ENCODE data around the gene VPS13C.

Gene VPS13C

GRCh38 chr15:62107571-62108121, 47.4 kb upstream of the VPS13C start:
- Histone ChIP-seq H3K4me1 (ENCODE audit: control insufficient read depth, low read length) (peaks cover 7% of the 10 kb centered on the region), H3K27me3 (ENCODE audit: control insufficient read depth, low read length) (peaks cover 11% of the 10 kb centered on the region), H3K27ac (ENCODE audit: low read depth, low read length) (no peak overlapping the region), H3F3A (ENCODE audit: control insufficient read depth, insufficient read depth) (no peaks in the 10 kb centered on the region), H3K9me3 (ENCODE audit: control insufficient read depth, insufficient read depth, low read length) (no peaks in the 10 kb centered on the region), H3K4me3 (ENCODE audit: low read length) (no peak overlapping the region), H3K79me2 (ENCODE audit: control insufficient read depth, low read length) (no peaks in the 10 kb centered on the region), H3K36me3 (ENCODE audit: control insufficient read depth, low read length) (no peaks in the 10 kb centered on the region), H3K4me2 (ENCODE audit: low read length) (no peak overlapping the region), H4K20me1 (ENCODE audit: control insufficient read depth, insufficient read depth, low read depth, low read length) (no peaks in the 10 kb centered on the region), H3K9me2 (replicated peaks; ENCODE audit: control insufficient read depth, low read length) (no peaks in the 10 kb centered on the region)
- TF ChIP-seq CTCF (IDR thresholded peaks at IDR 0.05; ENCODE audit: low read depth, low read length, poor library complexity, severe bottlenecking) = no peak
- no peak for TF ChIP-seq EZH2phosphoT487 (IDR thresholded peaks at IDR 0.05; ENCODE audit: borderline replicate concordance, low read length)

DNA sequence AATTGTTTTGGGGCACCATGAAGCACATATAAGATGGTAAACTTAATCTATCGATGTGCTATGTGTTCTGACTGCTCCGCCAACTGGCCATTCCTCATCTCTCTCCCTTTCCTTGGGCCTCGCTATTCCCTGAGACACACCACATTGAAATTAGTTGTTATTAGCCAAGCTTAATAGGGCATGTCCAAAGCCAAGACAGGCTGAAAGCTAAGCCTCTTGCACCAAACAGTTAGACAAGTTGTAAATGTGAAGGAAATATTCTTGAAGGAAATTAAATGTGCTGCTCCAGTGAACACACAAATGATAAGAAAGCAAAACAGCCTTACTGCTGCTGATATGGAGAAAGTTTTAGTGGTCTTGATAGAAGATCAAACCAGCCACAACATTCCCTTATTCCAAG, 45.8 kb upstream of the VPS13C start:
- TF ChIP-seq CTCF (IDR thresholded peaks at IDR 0.05; ENCODE audit: low read depth, low read length, poor library complexity, severe bottlenecking) (no peak), EZH2phosphoT487 (IDR thresholded peaks at IDR 0.05; ENCODE audit: borderline replicate concordance, low read length) (no peak)
- Histone ChIP-seq H3K4me2 (ENCODE audit: low read length) (no peak overlapping the region), H3K79me2 (ENCODE audit: control insufficient read depth, low read length) (no peaks in the 10 kb centered on the region), H3K36me3 (ENCODE audit: control insufficient read depth, low read length) (no peaks in the 10 kb centered on the region), H3K27ac (ENCODE audit: low read depth, low read length) (no peak overlapping the region), H3K4me1 (ENCODE audit: control insufficient read depth, low read length) (peaks cover 7% of the 10 kb centered on the region), H3F3A (ENCODE audit: control insufficient read depth, insufficient read depth) (no peaks in the 10 kb centered on the region), H3K9me3 (ENCODE audit: control insufficient read depth, insufficient read depth, low read length) (no peaks in the 10 kb centered on the region), H3K4me3 (ENCODE audit: low read length) (no peak overlapping the region), H3K9me2 (replicated peaks; ENCODE audit: control insufficient read depth, low read length) (no peaks in the 10 kb centered on the region), H4K20me1 (ENCODE audit: control insufficient read depth, insufficient read depth, low read depth, low read length) (no peaks in the 10 kb centered on the region), H3K27me3 (ENCODE audit: control insufficient read depth, low read length) (peaks cover 11% of the 10 kb centered on the region)

- no peaks in the 10 kb centered on the region for H4K20me1 ChIP-seq (ENCODE audit: control insufficient read depth, insufficient read depth, low read depth, low read length)
- TF ChIP-seq EZH2phosphoT487 (IDR thresholded peaks at IDR 0.05; ENCODE audit: borderline replicate concordance, low read length) = no peak
- TF ChIP-seq CTCF (IDR thresholded peaks at IDR 0.05; ENCODE audit: low read depth, low read length, poor library complexity, severe bottlenecking) = no peak
- no peaks in the 10 kb centered on the region for H3K9me2 ChIP-seq (replicated peaks; ENCODE audit: control insufficient read depth, low read length)
- H3K79me2 ChIP-seq (ENCODE audit: control insufficient read depth, low read length) = no peaks in the 10 kb centered on the region
- H3K36me3 ChIP-seq (ENCODE audit: control insufficient read depth, low read length) = no peaks in the 10 kb centered on the region
- no peaks in the 10 kb centered on the region for H3K9me3 ChIP-seq (ENCODE audit: control insufficient read depth, insufficient read depth, low read length)
- H3K4me3 ChIP-seq (ENCODE audit: low read length) = no peak overlapping the region
- no peak overlapping the region for H3K27ac ChIP-seq (ENCODE audit: low read depth, low read length)
- H3K27me3 ChIP-seq (ENCODE audit: control insufficient read depth, low read length) = peaks cover 11% of the 10 kb centered on the region
- H3K4me1 ChIP-seq (ENCODE audit: control insufficient read depth, low read length) = peaks cover 7% of the 10 kb centered on the region
- no peak overlapping the region for H3K4me2 ChIP-seq (ENCODE audit: low read length)
- H3F3A ChIP-seq (ENCODE audit: control insufficient read depth, insufficient read depth) = no peaks in the 10 kb centered on the region
These were observed 45.0 kb upstream of the VPS13C start for GRCh38 chr15:62105266-62105665.
